GM12878 (cell line): ENCODE measurements around the gene PRPF40B.

Experiments
- CEBPB ChIP-seq, 2 experiments: fragments of 150-350 bp in 1 of 2; IDR thresholded peaks; 2 replicates each; pipeline ENCODE4 v1.6.1; 2012 to 2014; ENCODE audit warnings: low read depth in 2 of 2, low read length in 2 of 2, borderline replicate concordance in 1 of 2, inconsistent platforms in 1 of 2
- CTCF ChIP-seq, 3 experiments: IDR thresholded peaks in 2 of 3; conservative IDR thresholded peaks in 1 of 3; 2 replicates each; pipeline ENCODE4 v1.5.1; 2011; ENCODE audit warnings: low read depth in 3 of 3, low read length in 3 of 3, mild to moderate bottlenecking in 3 of 3, control low read depth in 2 of 3, moderate library complexity in 2 of 3, inconsistent platforms in 1 of 3, mixed read lengths in 1 of 3; ENCODE audit not compliant: control insufficient read depth in 2 of 3, insufficient read depth in 1 of 3; ENCODE audit errors: extremely low read depth in 1 of 3
- FOXK2 ChIP-seq: fragments of 450-650 bp; IDR thresholded peaks from 2 replicates; pipeline ENCODE4 v1.6.1; 2017; ENCODE audit warnings: mild to moderate bottlenecking, moderate library complexity
- MYC ChIP-seq: IDR thresholded peaks from 2 replicates; pipeline ENCODE4 v1.6.1; 2011; ENCODE audit warnings: mild to moderate bottlenecking, low read length, moderate library complexity, inconsistent platforms; ENCODE audit not compliant: insufficient read depth, insufficient replicate concordance, insufficient read length, severe bottlenecking
- NFIC ChIP-seq: IDR thresholded peaks from 2 replicates; pipeline ENCODE4 v1.6.1; 2012; ENCODE audit warnings: low read depth, mild to moderate bottlenecking, inconsistent platforms, low read length, moderate library complexity
- NFYB ChIP-seq: IDR thresholded peaks from 2 replicates; pipeline ENCODE4 v1.6.1; 2011; ENCODE audit warnings: low read depth, mild to moderate bottlenecking, low read length, improper control_type of control experiment, moderate library complexity; ENCODE audit not compliant: insufficient read depth
- PKNOX1 ChIP-seq: fragments of 450-650 bp; IDR thresholded peaks from 2 replicates; pipeline ENCODE4 v1.6.1; 2016; ENCODE audit warnings: mild to moderate bottlenecking
- POLR2AphosphoS5 ChIP-seq: IDR thresholded peaks from 2 replicates; pipeline ENCODE4 v1.6.1; 2011; ENCODE audit warnings: mild to moderate bottlenecking, low read length, inconsistent platforms
- TAF1 ChIP-seq: IDR thresholded peaks from 2 replicates; pipeline ENCODE4 v1.6.1; 2011; ENCODE audit warnings: mild to moderate bottlenecking, low read depth, low read length, borderline replicate concordance
- ZBTB40 ChIP-seq: fragments of 450-650 bp; IDR thresholded peaks from 2 replicates; pipeline ENCODE4 v1.6.1; 2016; ENCODE audit warnings: mild to moderate bottlenecking, moderate library complexity, borderline replicate concordance

GRCh38 chr12:49623142-49623904 lies at the start of gene PRPF40B:
- no peak for TF ChIP-seq ZBTB40
- peak; percentile 91 for TF ChIP-seq POLR2AphosphoS5
- peak; percentile 33 to 66 (median 57) for TF ChIP-seq CTCF (IDR thresholded peaks at IDR 0.05 in 2 of 3, conservative IDR thresholded peaks at IDR 0.05 in 1 of 3; ENCODE audit: control insufficient read depth in 2 of 3, extremely low read depth in 1 of 3, insufficient read depth in 1 of 3, low read depth in 3 of 3, low read length in 3 of 3)
- peak; percentile 62; the same call in 1 of the 2 replicates for TF ChIP-seq TAF1
- no peak for TF ChIP-seq NFIC
- TF ChIP-seq MYC: no peak
- TF ChIP-seq CEBPB (IDR thresholded peaks at IDR 0.05; ENCODE audit: borderline replicate concordance in 1 of 2, low read depth in 2 of 2, low read length in 2 of 2): no peak
- peak; percentile 53; the same call in 1 of the 2 replicates for TF ChIP-seq NFYB
- no peak for TF ChIP-seq FOXK2
- peak; percentile 82 for TF ChIP-seq PKNOX1
